Loucy (cell line): ENCODE measurements around the gene RBM17.

Experiments used
- H2AFZ ChIP-seq: fragments of 200-600 bp; sonication (generic); 2 replicates; pipeline ENCODE4 v1.6.0; 2016; ENCODE audit warnings: antibody characterized with exemption, mild to moderate bottlenecking, low read length, moderate library complexity
- H3F3A ChIP-seq: fragments of 200-600 bp; 2 replicates; pipeline ENCODE4 v1.6.0; 2016; ENCODE audit warnings: antibody characterized with exemption, low read depth, mild to moderate bottlenecking
- H3K27me3 ChIP-seq: fragments of 200-600 bp; sonication (generic); 2 replicates; pipeline ENCODE4 v1.6.1; 2014; ENCODE audit warnings: low read length, mild to moderate bottlenecking; ENCODE audit not compliant: insufficient read depth, poor library complexity, severe bottlenecking
- H3K36me3 ChIP-seq: fragments of 200-600 bp; sonication (generic); 2 replicates; pipeline ENCODE4 v1.6.1; 2016; ENCODE audit warnings: low read length; ENCODE audit not compliant: insufficient read depth
- H3K4me1 ChIP-seq: fragments of 200-600 bp; sonication (generic); 2 replicates; pipeline ENCODE4 v1.5.1; 2014; ENCODE audit warnings: low read length, mild to moderate bottlenecking; ENCODE audit not compliant: insufficient read depth, poor library complexity, severe bottlenecking
- H3K4me2 ChIP-seq: fragments of 200-600 bp; sonication (generic); 2 replicates; pipeline ENCODE4 v1.6.0; 2014; ENCODE audit warnings: antibody characterized with exemption, low read length, low read depth, mild to moderate bottlenecking; ENCODE audit not compliant: poor library complexity, severe bottlenecking
- H3K4me3 ChIP-seq: fragments of 200-600 bp; sonication (generic); 2 replicates; pipeline ENCODE4 v1.5.1; 2014; ENCODE audit warnings: low read length, mild to moderate bottlenecking, mixed read lengths; ENCODE audit not compliant: poor library complexity, severe bottlenecking
- H3K79me2 ChIP-seq: fragments of 200-600 bp; sonication (generic); 2 replicates; pipeline ENCODE4 v1.6.1; 2014; ENCODE audit warnings: low read length; ENCODE audit not compliant: insufficient read depth
- H3K9ac ChIP-seq: fragments of 200-600 bp; sonication (generic); 2 replicates; pipeline ENCODE4 v1.6.0; 2014; ENCODE audit warnings: mild to moderate bottlenecking, low read depth, low read length, moderate library complexity; ENCODE audit not compliant: poor library complexity, severe bottlenecking
- H3K9me2 ChIP-seq: fragments of 200-600 bp; sonication (generic); replicated peaks from 2 replicates; pipeline ENCODE4 v1.6.1; 2016; ENCODE audit warnings: low read depth, low read length, mixed read lengths
- H3K9me3 ChIP-seq: fragments of 200-600 bp; sonication (generic); 2 replicates; pipeline ENCODE4 v1.6.1; 2014; ENCODE audit warnings: mild to moderate bottlenecking, antibody characterized with exemption, low read length, low read depth; ENCODE audit not compliant: insufficient read depth
- H4K20me1 ChIP-seq: fragments of 200-600 bp; sonication (generic); 2 replicates; pipeline ENCODE4 v1.6.0; 2014; ENCODE audit warnings: antibody characterized with exemption, low read length, mild to moderate bottlenecking; ENCODE audit not compliant: insufficient read depth, poor library complexity, severe bottlenecking
- CTCF ChIP-seq: fragments of 200-600 bp; sonication (generic); conservative IDR thresholded peaks from 2 replicates; pipeline ENCODE4 v1.5.1; 2014; ENCODE audit warnings: mild to moderate bottlenecking, antibody characterized with exemption, low read length
- EZH2phosphoT487 ChIP-seq: fragments of 200-600 bp; IDR thresholded peaks from 2 replicates; pipeline ENCODE4 v1.6.1; 2018; ENCODE audit warnings: antibody characterized with exemption, mild to moderate bottlenecking, moderate library complexity, borderline replicate concordance

Gene RBM17

GRCh38 chr10:6114299-6114698 is 25.5 kb downstream of the RBM17 start:
- H3K9ac ChIP-seq, result no peak overlapping the region
- H4K20me1 ChIP-seq, result peaks cover 3% of the 10 kb centered on the region
- no peaks in the 10 kb centered on the region for H3K27me3 ChIP-seq
- H3K79me2 ChIP-seq, result peaks cover 18% of the 10 kb centered on the region; the same call in 1 of the 2 replicates
- H3K4me2 ChIP-seq, result no peak overlapping the region
- H2AFZ ChIP-seq, result no peak overlapping the region
- H3K9me3 ChIP-seq, result no peaks in the 10 kb centered on the region
- peaks cover 73% of the 10 kb centered on the region for H3K36me3 ChIP-seq
- H3K9me2 ChIP-seq, result no peaks in the 10 kb centered on the region
- TF ChIP-seq EZH2phosphoT487 (no peak), CTCF (no peak)
- H3F3A ChIP-seq, result 0 out of 2 replicates have a peak, but pooled peaks cover 3% of the 10 kb centered on the region
- no peak overlapping the region for H3K4me3 ChIP-seq
- H3K4me1 ChIP-seq, result no peaks in the 10 kb centered on the region

- Histone ChIP-seq H3K9me2 (no peaks in the 10 kb centered on the region), H2AFZ (no peak overlapping the region), H3K4me2 (no peak overlapping the region), H3K27me3 (no peaks in the 10 kb centered on the region), H3K4me1 (no peaks in the 10 kb centered on the region), H3K9me3 (no peaks in the 10 kb centered on the region), H3K4me3 (no peak overlapping the region), H3F3A (0 out of 2 replicates have a peak, but pooled peaks cover 3% of the 10 kb centered on the region), H3K9ac (no peak overlapping the region), H3K79me2 (peaks cover 12% of the 10 kb centered on the region; the same call in 1 of the 2 replicates), H4K20me1 (peaks cover under 1% of the 10 kb centered on the region), H3K36me3 (peaks cover 67% of the 10 kb centered on the region)
- TF ChIP-seq CTCF (no peak), EZH2phosphoT487 (no peak)
Measured at GRCh38 chr10:6114805-6115341, 26.0 kb downstream of the RBM17 start.

GRCh38 chr10:6115411-6115810 is 26.6 kb downstream of the RBM17 start:
- H3K27me3 ChIP-seq, result no peaks in the 10 kb centered on the region

More at GRCh38 chr10:6115411-6115810, 26.6 kb downstream of the RBM17 start:
- H3K9ac ChIP-seq, result no peak overlapping the region
- H3K79me2 ChIP-seq, result peaks cover 7% of the 10 kb centered on the region; the same call in 1 of the 2 replicates
- H4K20me1 ChIP-seq, result no peaks in the 10 kb centered on the region
- TF ChIP-seq CTCF (no peak), EZH2phosphoT487 (no peak)
- no peaks in the 10 kb centered on the region for H3K4me1 ChIP-seq
- H3F3A ChIP-seq, result 0 out of 2 replicates have a peak, but pooled peaks cover 3% of the 10 kb centered on the region
- H3K9me3 ChIP-seq, result no peaks in the 10 kb centered on the region
- H2AFZ ChIP-seq, result no peak overlapping the region
- no peaks in the 10 kb centered on the region for H3K9me2 ChIP-seq
- H3K36me3 ChIP-seq, result peaks cover 62% of the 10 kb centered on the region
- H3K4me3 ChIP-seq, result no peak overlapping the region
- H3K4me2 ChIP-seq, result no peak overlapping the region
